NB4 (cell line): ENCODE results near the gene PDE4A.

Experiments
- POLR2A ChIP-seq: IDR thresholded peaks from 2 replicates; pipeline ENCODE4 v1.6.1; 2011; ENCODE audit warnings: mild to moderate bottlenecking; ENCODE audit not compliant: insufficient read length; ENCODE audit errors: extremely low read depth
- TF ChIP-seq, protein P1 (sequence below): IDR thresholded peaks from one replicate; pipeline ENCODE4 v1.5.1; 2012; ENCODE audit warnings: low read depth, low read length
- TF ChIP-seq, protein P2 (sequence below): IDR thresholded peaks from 2 replicates; pipeline ENCODE4 v1.6.1; 2011; ENCODE audit warnings: low read depth, low read length

DNA sequence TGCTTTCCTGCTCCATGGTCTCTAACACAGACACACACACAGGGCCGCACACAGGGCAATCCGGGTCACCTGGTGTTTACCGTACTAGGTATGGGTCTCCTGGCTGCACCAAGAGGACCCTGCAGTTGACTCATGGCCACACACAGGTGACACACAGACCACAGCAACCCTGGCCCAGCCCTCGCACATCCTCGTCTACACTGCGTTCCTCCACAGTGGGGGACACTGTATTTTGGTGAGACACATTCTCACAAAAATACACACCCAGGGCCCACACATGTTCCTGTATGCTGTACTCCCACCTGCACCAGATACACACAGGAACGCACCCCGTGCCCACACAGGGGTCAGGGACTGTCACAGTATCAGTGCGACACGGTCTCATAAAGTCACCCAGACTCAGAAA lies 12.8 kb downstream of the PDE4A start:
- TF ChIP-seq, protein P1, sequence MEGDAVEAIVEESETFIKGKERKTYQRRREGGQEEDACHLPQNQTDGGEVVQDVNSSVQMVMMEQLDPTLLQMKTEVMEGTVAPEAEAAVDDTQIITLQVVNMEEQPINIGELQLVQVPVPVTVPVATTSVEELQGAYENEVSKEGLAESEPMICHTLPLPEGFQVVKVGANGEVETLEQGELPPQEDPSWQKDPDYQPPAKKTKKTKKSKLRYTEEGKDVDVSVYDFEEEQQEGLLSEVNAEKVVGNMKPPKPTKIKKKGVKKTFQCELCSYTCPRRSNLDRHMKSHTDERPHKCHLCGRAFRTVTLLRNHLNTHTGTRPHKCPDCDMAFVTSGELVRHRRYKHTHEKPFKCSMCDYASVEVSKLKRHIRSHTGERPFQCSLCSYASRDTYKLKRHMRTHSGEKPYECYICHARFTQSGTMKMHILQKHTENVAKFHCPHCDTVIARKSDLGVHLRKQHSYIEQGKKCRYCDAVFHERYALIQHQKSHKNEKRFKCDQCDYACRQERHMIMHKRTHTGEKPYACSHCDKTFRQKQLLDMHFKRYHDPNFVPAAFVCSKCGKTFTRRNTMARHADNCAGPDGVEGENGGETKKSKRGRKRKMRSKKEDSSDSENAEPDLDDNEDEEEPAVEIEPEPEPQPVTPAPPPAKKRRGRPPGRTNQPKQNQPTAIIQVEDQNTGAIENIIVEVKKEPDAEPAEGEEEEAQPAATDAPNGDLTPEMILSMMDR: no peak
- TF ChIP-seq, protein P2, sequence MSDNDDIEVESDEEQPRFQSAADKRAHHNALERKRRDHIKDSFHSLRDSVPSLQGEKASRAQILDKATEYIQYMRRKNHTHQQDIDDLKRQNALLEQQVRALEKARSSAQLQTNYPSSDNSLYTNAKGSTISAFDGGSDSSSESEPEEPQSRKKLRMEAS: no peak
- TF ChIP-seq POLR2A: no peak
